GM21786 (cell line): ENCODE results near the gene CNIH3.
"Not testable (repeated sequence)": the region's sequence is repeated elsewhere in the genome, so short reads cannot be mapped to it uniquely, and the experiment has no call there.

Source experiments
- ATAC-seq: cut with Tn5 transposase; IDR thresholded peaks from one replicate; pipeline ENCODE4 v1.9.1; 2021; ENCODE audit not compliant: unreplicated experiment

CNIH3 gene

GRCh38 chr1:224615861-224616755 is at the start of gene CNIH3:
Gene CNIH3, plus strand, starts transcription at chr1:224616317. Its CDS starts 858 bp downstream, at chr1:224617175.
- ATAC-seq = no peak

- ATAC-seq = not testable (repeated sequence)
Measured at GRCh38 chr1:224566492-224566891, 49.6 kb upstream of the CNIH3 start.

GRCh38 chr1:224569276-224569675 is 46.8 kb upstream of the CNIH3 start:
- ATAC-seq = no peak

- not testable (repeated sequence) for ATAC-seq
Measured at GRCh38 chr1:224571975-224572374, 44.1 kb upstream of the CNIH3 start.

- no peak for ATAC-seq
Measured at GRCh38 chr1:224579526-224579925, 36.6 kb upstream of the CNIH3 start.

- ATAC-seq = no peak
Measured at GRCh38 chr1:224580006-224580405, 36.1 kb upstream of the CNIH3 start.

- ATAC-seq = no peak
Measured at GRCh38 chr1:224582041-224582440, 34.1 kb upstream of the CNIH3 start.

GRCh38 chr1:224583774-224584173 is 32.3 kb upstream of the CNIH3 start:
- no peak for ATAC-seq

- no peak for ATAC-seq
Measured at GRCh38 chr1:224585051-224585450, 31.1 kb upstream of the CNIH3 start.

- no peak for ATAC-seq
Measured at GRCh38 chr1:224587051-224587450, 29.1 kb upstream of the CNIH3 start.

GRCh38 chr1:224588515-224588914 is 27.6 kb upstream of the CNIH3 start:
- ATAC-seq = no peak

GRCh38 chr1:224589006-224589405 is 27.1 kb upstream of the CNIH3 start:
- no peak for ATAC-seq

GRCh38 chr1:224591326-224591725 is 24.8 kb upstream of the CNIH3 start:
- no peak for ATAC-seq

GRCh38 chr1:224592636-224593582 is 23.2 kb upstream of the CNIH3 start:
- no peak for ATAC-seq

- no peak for ATAC-seq
Measured at GRCh38 chr1:224594360-224594759, 21.8 kb upstream of the CNIH3 start.

GRCh38 chr1:224594851-224595250 is 21.3 kb upstream of the CNIH3 start:
- ATAC-seq = no peak

GRCh38 chr1:224605482-224606181 is 10.5 kb upstream of the CNIH3 start:
- no peak for ATAC-seq

GRCh38 chr1:224607188-224608148 is 8.6 kb upstream of the CNIH3 start:
- ATAC-seq = no peak

GRCh38 chr1:224609333-224609732 is 6.8 kb upstream of the CNIH3 start:
- ATAC-seq = no peak

- ATAC-seq = no peak
Measured at GRCh38 chr1:224612246-224612645, 3.9 kb upstream of the CNIH3 start.
